Subcutaneous abdominal adipose tissue (tissue), 5 donors: ENCODE results near the gene ZNF444.

ENCODE experiments used
- H3K27ac ChIP-seq: one replicate; pipeline ENCODE4 v1.7.0; 2013; ENCODE audit warnings: low read depth, mild to moderate bottlenecking, inconsistent platforms, low read length, moderate library complexity
- H3K27me3 ChIP-seq, 5 donors: one replicate each; pipeline ENCODE4 v1.7.0; 2013; ENCODE audit warnings: low read length in 5 of 5, inconsistent platforms in 1 of 5; ENCODE audit not compliant: control insufficient read depth in 5 of 5, insufficient read depth in 4 of 5
- H3K36me3 ChIP-seq, 5 donors: one replicate each; pipeline ENCODE4 v1.7.0; 2013; ENCODE audit warnings: low read length in 5 of 5; ENCODE audit not compliant: control insufficient read depth in 5 of 5, insufficient read depth in 5 of 5
- H3K4me1 ChIP-seq, 5 donors: one replicate each; pipeline ENCODE4 v1.7.0; 2013; ENCODE audit warnings: low read length in 5 of 5, mild to moderate bottlenecking in 3 of 5, moderate library complexity in 1 of 5; ENCODE audit not compliant: control insufficient read depth in 5 of 5, insufficient read depth in 5 of 5
- H3K4me3 ChIP-seq, 5 donors: one replicate each; pipeline ENCODE4 v1.7.0; 2013; ENCODE audit warnings: low read length in 5 of 5, low read depth in 1 of 5
- H3K9ac ChIP-seq, 5 donors: one replicate each; pipeline ENCODE4 v1.7.0; 2013; ENCODE audit warnings: low read length in 5 of 5, mild to moderate bottlenecking in 4 of 5, moderate library complexity in 3 of 5
- H3K9me3 ChIP-seq, 5 donors: one replicate each; pipeline ENCODE4 v1.7.0; 2013; ENCODE audit warnings: low read length in 5 of 5; ENCODE audit not compliant: control insufficient read depth in 5 of 5
- donor health status: healthy.
- donor health status: healthy.
- donor health status: healthy.
- donor health status: healthy.
- donor health status: healthy.

The ZNF444 gene

DNA sequence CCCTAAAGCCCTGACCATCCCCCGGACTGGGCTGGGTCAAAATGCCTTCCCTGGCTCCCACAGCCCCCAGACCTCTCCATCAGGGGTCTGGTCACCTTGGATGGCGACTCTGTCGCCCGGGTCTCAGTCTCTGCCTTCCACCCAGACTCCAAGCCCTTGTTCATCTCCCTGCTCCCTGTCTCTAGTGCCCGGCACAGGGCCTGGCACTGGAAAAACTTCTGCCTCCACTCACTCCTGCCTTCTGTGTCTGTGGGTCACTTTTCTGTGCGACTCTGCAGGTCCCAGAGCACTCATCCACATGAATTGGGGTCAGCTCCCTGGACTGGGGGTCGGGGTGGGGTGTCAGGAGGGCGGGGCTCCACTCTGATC is 21.1 kb upstream of the ZNF444 start:
- Histone ChIP-seq H3K4me3 (peak overlapping the region; percentile 69 to 81 (median 72)), H3K36me3 (peaks cover 0 to 7% (median 6%) of the 10 kb centered on the region in 5 donors), H3K9ac (peak overlapping the region; percentile 90 to 96 (median 93)), H3K9me3 (no peaks in the 10 kb centered on the region), H3K27ac (peak overlapping the region; percentile 93), H3K4me1 (peaks cover 16 to 46% (median 40%) of the 10 kb centered on the region in 5 donors), H3K27me3 (no peaks in the 10 kb centered on the region)

DNA sequence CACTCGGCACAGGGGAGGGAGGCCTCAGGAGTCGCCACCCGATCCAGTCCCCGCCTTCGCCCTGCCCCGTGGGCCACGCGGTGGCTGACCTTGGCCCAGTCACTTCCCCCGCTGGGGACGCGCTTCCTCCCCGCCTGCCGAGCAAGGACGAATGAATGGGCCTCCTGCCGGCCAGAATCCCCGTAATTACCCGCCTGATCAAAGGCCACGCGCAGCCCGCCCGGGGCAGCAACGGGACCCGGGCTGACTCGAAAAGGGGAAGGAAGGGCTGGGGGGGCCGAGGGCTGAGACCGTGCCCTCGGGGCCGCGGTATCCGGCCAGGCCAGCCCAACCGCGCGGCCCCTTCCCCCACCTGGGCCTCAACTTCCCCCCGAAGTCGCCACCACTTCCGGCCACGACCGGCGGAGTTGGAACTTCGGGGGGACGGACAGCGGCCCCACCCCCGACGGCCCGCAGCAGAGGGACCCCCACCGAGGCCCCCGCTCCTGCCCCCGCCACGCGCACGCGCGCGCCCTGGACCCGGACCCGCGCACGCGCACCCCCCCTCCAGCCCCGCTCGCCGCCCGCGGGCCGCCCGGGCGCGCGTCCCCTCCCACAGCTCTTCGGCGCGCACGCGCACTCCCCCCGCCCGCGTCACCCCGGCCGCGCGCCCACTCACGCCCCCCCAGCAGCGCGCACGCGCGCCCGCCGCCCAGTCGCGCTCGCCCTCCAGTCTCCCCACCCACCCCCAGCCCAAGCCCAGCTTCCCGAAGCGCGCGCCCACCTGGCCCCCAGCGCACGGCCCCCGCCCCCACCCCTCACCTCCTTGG is 20.5 kb upstream of the ZNF444 start:
- H3K27ac ChIP-seq, result peak overlapping the region; percentile 93
- peak overlapping the region in 4 of 5 donors; percentile 72 to 81 (median 72) for H3K4me3 ChIP-seq
- H3K27me3 ChIP-seq, result no peaks in the 10 kb centered on the region
- no peaks in the 10 kb centered on the region for H3K9me3 ChIP-seq
- peak overlapping the region; percentile 90 to 96 (median 93) for H3K9ac ChIP-seq
- peaks cover 0 to 6% (median 4%) of the 10 kb centered on the region in 5 donors for H3K36me3 ChIP-seq
- peaks cover 16 to 45% (median 40%) of the 10 kb centered on the region in 5 donors for H3K4me1 ChIP-seq

DNA sequence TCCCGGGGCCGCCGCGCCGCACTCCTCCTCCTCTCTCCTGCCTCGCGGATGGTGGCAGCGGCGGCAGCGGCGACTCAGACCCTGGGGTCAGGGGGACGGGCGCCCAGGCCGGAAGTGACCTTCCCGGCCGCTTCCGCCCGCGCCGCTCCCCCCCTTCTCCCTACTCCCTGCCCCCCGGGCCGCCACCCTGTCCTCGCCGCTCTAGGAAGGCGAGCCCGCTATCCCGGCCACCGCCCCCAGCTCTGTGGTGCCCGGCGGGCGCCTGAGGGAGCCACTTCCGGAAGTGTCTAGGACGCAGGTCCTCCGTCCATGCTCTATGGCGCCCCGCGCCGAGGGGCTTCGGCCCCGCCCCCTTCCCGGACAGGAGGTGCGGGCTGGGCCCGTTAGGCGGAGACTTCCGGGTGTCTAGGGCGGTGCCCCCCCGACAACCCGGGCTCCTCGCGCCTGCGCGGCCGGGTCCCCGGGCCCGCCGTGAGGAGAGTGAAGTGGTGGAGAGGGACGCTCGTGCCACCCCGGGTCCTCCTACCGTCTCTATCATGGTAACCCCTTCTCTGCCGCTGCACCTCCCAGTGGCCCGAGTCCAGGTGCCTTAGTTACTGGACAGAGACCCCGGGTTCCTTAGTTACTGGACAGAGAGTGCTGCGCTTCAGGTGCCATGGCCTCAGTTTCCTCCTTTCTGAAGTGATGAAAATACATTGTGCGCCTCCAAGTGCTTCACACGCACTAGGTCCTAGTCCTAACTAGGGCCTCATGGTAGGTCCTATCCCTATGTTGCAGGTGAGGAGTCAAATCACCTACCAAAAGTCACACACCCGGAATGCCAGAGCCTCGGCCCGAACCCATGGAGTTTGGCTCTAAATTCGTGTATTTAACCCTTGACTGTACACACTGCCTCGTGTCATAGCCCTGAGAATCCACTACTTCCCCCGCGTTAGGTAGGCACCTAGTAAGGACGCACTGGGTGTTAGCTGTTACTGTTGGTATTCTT is 19.6 kb upstream of the ZNF444 start, which contains the start of gene ZNF787:
TSS of gene ZNF787 (minus strand) at position 116 of the 988 bp plus-strand sequence. CDS start 18,078 bp downstream, outside the sequence.
- Histone ChIP-seq H3K9ac (peak within 1 kb of the TSS; percentile 90 to 96 (median 93)), H3K36me3 (peaks cover 0 to 6% (median 2%) of the 10 kb centered on the region in 5 donors), H3K4me3 (peak within 1 kb of the TSS; percentile 72 to 89 (median 73)), H3K9me3 (no peaks in the 10 kb centered on the region), H3K27me3 (no peaks in the 10 kb centered on the region), H3K4me1 (peaks cover 16 to 45% (median 40%) of the 10 kb centered on the region in 5 donors), H3K27ac (peak within 1 kb of the TSS; percentile 93)

DNA sequence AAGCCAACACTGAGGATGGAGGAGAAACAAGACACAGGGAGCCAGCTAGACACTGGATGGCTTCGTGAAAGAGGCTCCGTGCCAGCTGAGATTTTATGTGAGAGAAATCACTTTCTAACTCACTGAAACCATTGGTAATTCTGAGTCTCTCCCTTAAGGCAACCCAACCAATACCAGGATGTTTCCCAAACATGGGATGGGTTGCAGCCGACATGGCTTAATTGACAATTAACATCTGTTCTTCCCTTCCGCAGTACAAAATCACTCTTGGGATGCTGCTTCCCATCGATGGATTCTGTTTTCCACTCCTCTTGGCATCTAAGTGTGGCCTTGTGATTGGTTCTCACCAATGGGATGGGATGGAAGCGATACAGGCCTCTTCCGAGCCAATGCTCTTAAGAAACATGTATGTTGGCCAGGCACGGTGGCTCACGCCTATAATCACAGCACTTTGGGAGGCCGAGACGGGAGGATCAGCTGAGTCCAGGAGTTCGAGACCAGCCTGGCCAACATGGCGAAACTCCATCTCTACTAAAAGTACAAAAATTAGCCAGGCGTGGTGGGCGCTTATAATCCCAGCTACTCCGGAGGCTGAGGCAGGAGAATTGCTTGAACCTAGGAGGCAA is 17.7 kb upstream of the ZNF444 start:
- Histone ChIP-seq H3K9me3 (no peaks in the 10 kb centered on the region), H3K27ac (no peak overlapping the region)

DNA sequence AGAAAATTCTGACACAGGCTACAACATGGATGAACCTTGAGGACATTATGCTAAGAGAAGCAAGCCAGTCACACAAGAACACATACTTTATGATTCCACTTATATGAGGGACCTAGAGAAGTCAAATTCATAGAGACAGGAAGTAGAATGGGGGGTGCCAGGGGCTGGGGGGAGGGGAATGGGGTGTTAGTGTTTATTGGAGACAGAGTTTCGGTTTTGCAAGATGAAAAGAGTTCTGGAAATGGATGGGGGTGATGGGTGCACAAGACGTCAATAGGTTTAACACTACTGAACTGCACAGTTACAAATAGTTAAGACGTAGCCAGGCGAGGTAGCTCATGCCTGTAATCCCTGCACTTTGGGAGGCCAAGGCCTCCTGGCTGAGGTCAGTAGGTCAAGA is 16.5 kb upstream of the ZNF444 start:
- Histone ChIP-seq H3K9ac (no peak overlapping the region), H3K36me3 (no peaks in the 10 kb centered on the region)

More for the DNA sequence above, 17.7 kb upstream of the ZNF444 start:
- H3K4me1 ChIP-seq, result peaks cover 16 to 28% (median 24%) of the 10 kb centered on the region in 5 donors
- H3K36me3 ChIP-seq, result no peaks in the 10 kb centered on the region
- H3K27me3 ChIP-seq, result no peaks in the 10 kb centered on the region
- no peak overlapping the region for H3K4me3 ChIP-seq
- no peak overlapping the region for H3K9ac ChIP-seq

DNA sequence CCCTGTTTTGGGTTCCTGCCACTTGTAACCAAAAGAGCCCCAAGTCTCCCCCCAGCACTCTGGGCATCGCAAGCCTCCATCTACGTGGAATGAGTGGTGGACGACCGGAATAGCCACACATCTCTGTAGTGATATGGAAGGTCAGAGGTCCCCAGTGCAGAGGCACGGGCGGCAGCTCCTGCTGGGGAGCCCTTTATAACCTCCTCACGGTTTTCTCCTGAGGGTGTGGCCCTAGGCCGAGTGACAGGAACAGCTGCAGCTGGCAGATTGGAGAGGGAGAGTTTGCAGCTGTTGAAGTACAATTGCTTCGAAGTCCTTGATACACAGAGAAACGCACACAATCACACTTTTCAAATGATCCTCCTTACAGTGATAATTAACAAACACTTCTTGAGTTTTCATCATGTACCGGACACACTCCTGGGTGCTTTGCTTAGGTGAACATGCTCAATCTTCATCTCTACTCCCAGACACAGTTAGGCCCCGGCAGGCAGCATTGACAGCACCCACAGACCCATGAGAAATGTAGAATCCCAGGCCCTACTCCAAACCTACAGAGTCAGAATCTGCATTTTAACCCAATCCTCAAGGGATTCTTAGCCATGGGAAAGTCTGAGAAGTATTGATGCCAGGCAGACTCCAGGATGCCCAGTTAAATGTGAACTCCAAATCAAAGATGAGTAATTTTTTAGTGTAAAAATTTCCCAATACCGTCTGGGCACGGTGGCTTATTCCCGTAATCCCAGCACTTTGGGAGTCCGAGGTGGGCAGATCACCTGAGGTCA is 15.1 kb upstream of the ZNF444 start:
- Histone ChIP-seq H3K36me3 (no peaks in the 10 kb centered on the region), H3K27ac (no peak overlapping the region), H3K9me3 (no peaks in the 10 kb centered on the region), H3K4me3 (no peak overlapping the region), H3K9ac (no peak overlapping the region), H3K27me3 (no peaks in the 10 kb centered on the region), H3K4me1 (peaks cover 3 to 7% (median 6%) of the 10 kb centered on the region in 5 donors)

More for the DNA sequence above, 16.5 kb upstream of the ZNF444 start:
- Histone ChIP-seq H3K27me3 (no peaks in the 10 kb centered on the region), H3K27ac (no peak overlapping the region), H3K4me1 (peaks cover 6 to 16% (median 12%) of the 10 kb centered on the region in 5 donors), H3K9me3 (no peaks in the 10 kb centered on the region), H3K4me3 (no peak overlapping the region)

DNA sequence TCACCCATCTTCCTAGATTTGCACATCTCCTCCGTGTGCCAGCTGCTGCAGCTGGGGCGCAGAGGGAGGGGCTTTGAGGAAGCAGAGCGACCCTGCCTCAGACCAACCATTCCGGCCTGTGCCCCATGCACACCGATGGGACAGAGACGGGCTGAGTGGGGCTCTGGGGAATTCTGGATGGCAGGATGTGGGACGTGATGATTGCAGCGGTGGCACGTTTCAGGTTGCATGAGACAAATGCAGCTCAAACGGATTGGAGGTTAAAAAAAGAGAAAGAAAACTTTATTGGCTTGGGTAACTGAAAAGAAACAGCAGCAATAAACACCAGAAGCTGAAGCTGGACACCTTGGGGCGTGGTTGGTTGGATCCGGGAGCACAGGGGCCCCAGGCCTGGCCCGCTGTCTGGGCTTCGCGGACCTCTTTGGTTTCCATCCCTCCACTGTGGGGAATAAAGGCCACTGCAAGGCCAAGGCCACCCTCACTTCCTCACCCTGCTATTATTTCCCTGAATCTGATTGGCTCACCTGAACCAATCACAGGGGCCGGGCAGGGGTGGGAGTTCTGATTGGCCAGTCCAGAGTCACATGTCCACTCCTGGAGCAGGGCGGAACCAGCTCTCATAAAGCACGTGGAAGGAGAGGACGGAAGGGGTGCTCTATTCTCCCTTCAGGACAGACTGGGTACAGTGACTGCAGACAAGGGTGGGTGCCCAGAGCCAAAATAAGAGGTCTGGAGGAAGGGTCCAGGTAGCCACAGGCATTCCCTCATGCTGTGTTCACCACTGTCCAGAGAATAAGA is 13.9 kb upstream of the ZNF444 start:
- H3K27ac ChIP-seq, result no peak overlapping the region
- no peaks in the 10 kb centered on the region for H3K36me3 ChIP-seq
- H3K9me3 ChIP-seq, result no peaks in the 10 kb centered on the region
- H3K4me1 ChIP-seq, result peaks cover 0 to 8% (median 6%) of the 10 kb centered on the region in 5 donors
- H3K9ac ChIP-seq, result no peak overlapping the region
- H3K27me3 ChIP-seq, result no peaks in the 10 kb centered on the region
- H3K4me3 ChIP-seq, result no peak overlapping the region

DNA sequence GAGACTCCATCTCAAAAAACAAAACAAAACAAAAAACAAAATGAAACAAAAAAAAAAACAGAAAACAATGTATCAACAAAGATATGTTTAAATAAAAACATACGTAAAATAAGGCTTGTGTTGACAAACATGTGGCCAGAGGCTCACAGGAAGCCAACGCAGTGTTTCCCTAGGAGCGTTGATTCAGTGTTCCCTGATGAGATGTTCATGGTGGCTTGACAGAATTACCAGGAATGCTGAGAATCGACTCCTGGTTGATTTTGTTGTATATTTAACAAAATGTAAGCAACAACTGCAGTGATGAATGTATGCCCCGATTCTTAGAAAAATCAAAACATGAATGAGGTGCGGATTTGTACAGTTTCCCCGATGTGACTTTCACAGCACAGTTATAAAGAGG is 11.1 kb upstream of the ZNF444 start:
- no peak overlapping the region for H3K27ac ChIP-seq
- H3K9ac ChIP-seq, result no peak overlapping the region
- H3K4me3 ChIP-seq, result no peak overlapping the region
- no peaks in the 10 kb centered on the region for H3K9me3 ChIP-seq
- no peaks in the 10 kb centered on the region for H3K27me3 ChIP-seq
- peaks cover 0 to 20% (median 11%) of the 10 kb centered on the region in 5 donors for H3K4me1 ChIP-seq
- H3K36me3 ChIP-seq, result no peaks in the 10 kb centered on the region
